Measurements from ENCODE around the gene CNGB1.

The CNGB1 gene

GRCh38 chr16:57958544-57958943, 12.4 kb downstream of the CNGB1 start:
- no peaks in the 10 kb centered on the region for H3K9me3 Mint-ChIP-seq
- no peaks in the 10 kb centered on the region for H3K4me1 Mint-ChIP-seq
- DNase-seq (no peak), ATAC-seq (no peak)
- no peaks in the 10 kb centered on the region for H3K27me3 Mint-ChIP-seq
- no peak overlapping the region for H3K27ac Mint-ChIP-seq
- no peak overlapping the region for H3K4me3 Mint-ChIP-seq
- H3K36me3 Mint-ChIP-seq (ENCODE audit: low read depth): no peaks in the 10 kb centered on the region

- no peak for ATAC-seq
- H3K9me3 Mint-ChIP-seq: no peaks in the 10 kb centered on the region
Observed at GRCh38 chr16:57957673-57958392, 13.1 kb downstream of the CNGB1 start.

GRCh38 chr16:57956924-57957672, 13.8 kb downstream of the CNGB1 start:
- Mint-ChIP-seq H3K4me1 (no peaks in the 10 kb centered on the region), H3K9me3 (no peaks in the 10 kb centered on the region), H3K27me3 (no peaks in the 10 kb centered on the region), H3K27ac (no peak overlapping the region), H3K36me3 (ENCODE audit: low read depth) (no peaks in the 10 kb centered on the region), H3K4me3 (no peak overlapping the region)
- no peak for DNase-seq
- peak; percentile 9 for ATAC-seq

More at GRCh38 chr16:57957673-57958392, 13.1 kb downstream of the CNGB1 start:
- Mint-ChIP-seq H3K27me3 (no peaks in the 10 kb centered on the region), H3K4me3 (no peak overlapping the region), H3K4me1 (no peaks in the 10 kb centered on the region), H3K27ac (no peak overlapping the region), H3K36me3 (ENCODE audit: low read depth) (no peaks in the 10 kb centered on the region)
- no peak for DNase-seq

- no peak for ATAC-seq
- DNase-seq: no peak
- Mint-ChIP-seq H3K4me1 (no peaks in the 10 kb centered on the region), H3K27ac (no peak overlapping the region), H3K27me3 (no peaks in the 10 kb centered on the region), H3K4me3 (no peak overlapping the region), H3K9me3 (no peaks in the 10 kb centered on the region), H3K36me3 (ENCODE audit: low read depth) (no peaks in the 10 kb centered on the region)
Observed at GRCh38 chr16:57956270-57956808, 14.6 kb downstream of the CNGB1 start.

GRCh38 chr16:57955572-57956188, 15.2 kb downstream of the CNGB1 start:
- H3K9me3 Mint-ChIP-seq: no peaks in the 10 kb centered on the region
- H3K4me3 Mint-ChIP-seq: no peak overlapping the region
- no peaks in the 10 kb centered on the region for H3K4me1 Mint-ChIP-seq
- H3K27ac Mint-ChIP-seq: no peak overlapping the region
- no peaks in the 10 kb centered on the region for H3K36me3 Mint-ChIP-seq (ENCODE audit: low read depth)
- no peak for ATAC-seq
- no peak for DNase-seq
- H3K27me3 Mint-ChIP-seq: no peaks in the 10 kb centered on the region

GRCh38 chr16:57953857-57954256, 17.1 kb downstream of the CNGB1 start:
- no peak for DNase-seq
- Mint-ChIP-seq H3K36me3 (ENCODE audit: low read depth) (no peaks in the 10 kb centered on the region), H3K4me3 (no peak overlapping the region), H3K9me3 (no peaks in the 10 kb centered on the region), H3K27ac (no peak overlapping the region), H3K4me1 (no peaks in the 10 kb centered on the region), H3K27me3 (no peaks in the 10 kb centered on the region)
- ATAC-seq: no peak

GRCh38 chr16:57952909-57953308, 18.0 kb downstream of the CNGB1 start:
- Mint-ChIP-seq H3K4me3 (no peak overlapping the region), H3K4me1 (no peaks in the 10 kb centered on the region), H3K27ac (no peak overlapping the region), H3K9me3 (no peaks in the 10 kb centered on the region), H3K36me3 (ENCODE audit: low read depth) (no peaks in the 10 kb centered on the region), H3K27me3 (no peaks in the 10 kb centered on the region)
- ATAC-seq: no peak
- DNase-seq: no peak

GRCh38 chr16:57951204-57951960, 19.5 kb downstream of the CNGB1 start:
- Mint-ChIP-seq H3K4me3 (no peak overlapping the region), H3K36me3 (ENCODE audit: low read depth) (no peaks in the 10 kb centered on the region), H3K9me3 (no peaks in the 10 kb centered on the region), H3K27me3 (no peaks in the 10 kb centered on the region), H3K27ac (no peak overlapping the region), H3K4me1 (no peaks in the 10 kb centered on the region)
- DNase-seq (no peak), ATAC-seq (no peak)

- Mint-ChIP-seq H3K36me3 (ENCODE audit: low read depth) (no peaks in the 10 kb centered on the region), H3K4me1 (no peaks in the 10 kb centered on the region), H3K27me3 (no peaks in the 10 kb centered on the region), H3K9me3 (no peaks in the 10 kb centered on the region), H3K4me3 (no peak overlapping the region), H3K27ac (no peak overlapping the region)
- DNase-seq: no peak
- ATAC-seq: no peak
Observed at GRCh38 chr16:57950382-57950781, 20.5 kb downstream of the CNGB1 start.

- Mint-ChIP-seq H3K4me1 (no peaks in the 10 kb centered on the region), H3K9me3 (no peaks in the 10 kb centered on the region), H3K4me3 (no peak overlapping the region), H3K36me3 (ENCODE audit: low read depth) (no peaks in the 10 kb centered on the region), H3K27me3 (no peaks in the 10 kb centered on the region), H3K27ac (no peak overlapping the region)
- ATAC-seq (no peak), DNase-seq (no peak)
Observed at GRCh38 chr16:57949595-57950238, 21.2 kb downstream of the CNGB1 start.

GRCh38 chr16:57949013-57949412, 21.9 kb downstream of the CNGB1 start:
- no peaks in the 10 kb centered on the region for H3K4me1 Mint-ChIP-seq
- ATAC-seq: no peak
- H3K36me3 Mint-ChIP-seq (ENCODE audit: low read depth): no peaks in the 10 kb centered on the region
- H3K27ac Mint-ChIP-seq: no peak overlapping the region
- H3K9me3 Mint-ChIP-seq: no peaks in the 10 kb centered on the region
- no peaks in the 10 kb centered on the region for H3K27me3 Mint-ChIP-seq
- no peak overlapping the region for H3K4me3 Mint-ChIP-seq
- DNase-seq: no peak

GRCh38 chr16:57948027-57948426, 22.9 kb downstream of the CNGB1 start:
- H3K27ac Mint-ChIP-seq: no peak overlapping the region
- no peaks in the 10 kb centered on the region for H3K4me1 Mint-ChIP-seq
- no peaks in the 10 kb centered on the region for H3K9me3 Mint-ChIP-seq
- H3K36me3 Mint-ChIP-seq (ENCODE audit: low read depth): no peaks in the 10 kb centered on the region
- DNase-seq (no peak), ATAC-seq (no peak)
- H3K4me3 Mint-ChIP-seq: no peak overlapping the region
- H3K27me3 Mint-ChIP-seq: no peaks in the 10 kb centered on the region

- Mint-ChIP-seq H3K4me1 (no peaks in the 10 kb centered on the region), H3K4me3 (no peak overlapping the region), H3K9me3 (no peaks in the 10 kb centered on the region), H3K27ac (no peak overlapping the region), H3K27me3 (no peaks in the 10 kb centered on the region), H3K36me3 (ENCODE audit: low read depth) (no peaks in the 10 kb centered on the region)
- no peak for DNase-seq
- no peak for ATAC-seq
Observed at GRCh38 chr16:57947261-57947660, 23.7 kb downstream of the CNGB1 start.

- Mint-ChIP-seq H3K4me3 (no peak overlapping the region), H3K36me3 (ENCODE audit: low read depth) (no peaks in the 10 kb centered on the region), H3K27ac (no peak overlapping the region), H3K4me1 (no peaks in the 10 kb centered on the region), H3K27me3 (no peaks in the 10 kb centered on the region), H3K9me3 (no peaks in the 10 kb centered on the region)
- ATAC-seq (no peak), DNase-seq (no peak)
Observed at GRCh38 chr16:57946181-57946801, 24.6 kb downstream of the CNGB1 start.
